HG02642 (cell line): ENCODE results near the gene SLC22A15.

Experiments
- ATAC-seq: cut with Tn5 transposase; IDR thresholded peaks from one replicate; pipeline ENCODE4 v1.9.1; 2021; ENCODE audit warnings: mild to moderate bottlenecking; ENCODE audit not compliant: unreplicated experiment, poor library complexity

SLC22A15 gene

DNA sequence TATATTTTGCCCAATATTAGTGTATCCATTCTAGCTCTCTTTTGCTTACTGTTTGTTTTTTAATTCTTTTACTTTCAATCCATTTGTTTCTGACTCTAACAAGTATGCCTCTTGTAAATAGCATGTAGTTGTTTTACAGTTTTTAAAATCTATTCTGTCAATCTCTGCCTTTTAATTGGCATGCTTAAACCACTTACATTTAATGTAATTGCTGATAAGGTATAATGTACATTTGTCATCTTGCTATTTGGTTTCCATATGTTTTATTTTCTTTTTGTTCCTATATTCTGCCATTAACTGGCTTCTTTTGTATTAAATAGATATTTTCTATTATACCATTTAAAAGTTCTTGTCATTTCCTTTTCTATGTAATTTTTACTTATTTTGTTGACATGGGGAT lies 118.7 kb downstream of the SLC22A15 start:
- no peak for ATAC-seq

DNA sequence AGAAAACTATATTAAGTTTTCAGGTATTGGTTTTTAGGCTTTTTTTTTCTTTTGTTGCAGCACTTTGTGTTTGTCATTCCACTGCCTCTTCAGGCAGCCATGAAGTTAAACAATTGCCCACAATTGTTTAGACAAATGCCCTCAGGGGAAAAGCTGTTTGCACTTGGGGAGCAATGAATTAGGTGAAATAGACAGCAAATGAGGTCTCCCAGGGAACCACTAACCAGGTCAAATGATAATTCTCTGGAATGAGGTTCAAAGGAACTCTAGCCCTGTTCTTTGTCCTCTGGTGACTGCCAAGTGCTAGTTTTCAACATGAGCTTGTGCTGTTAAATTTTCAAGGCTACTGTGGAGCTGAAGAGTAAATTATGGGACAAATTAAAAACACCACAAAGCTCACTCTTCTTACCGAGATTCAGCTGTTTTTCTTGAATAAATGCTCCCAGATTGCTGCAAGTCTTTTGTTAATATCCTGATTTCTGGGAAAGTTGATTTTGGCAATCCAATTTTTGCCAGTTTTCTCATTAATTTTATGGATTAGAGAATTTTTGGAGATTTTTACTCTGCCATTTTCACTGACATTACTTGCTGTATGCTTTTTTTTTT lies 119.8 kb downstream of the SLC22A15 start:
- no peak for ATAC-seq

DNA sequence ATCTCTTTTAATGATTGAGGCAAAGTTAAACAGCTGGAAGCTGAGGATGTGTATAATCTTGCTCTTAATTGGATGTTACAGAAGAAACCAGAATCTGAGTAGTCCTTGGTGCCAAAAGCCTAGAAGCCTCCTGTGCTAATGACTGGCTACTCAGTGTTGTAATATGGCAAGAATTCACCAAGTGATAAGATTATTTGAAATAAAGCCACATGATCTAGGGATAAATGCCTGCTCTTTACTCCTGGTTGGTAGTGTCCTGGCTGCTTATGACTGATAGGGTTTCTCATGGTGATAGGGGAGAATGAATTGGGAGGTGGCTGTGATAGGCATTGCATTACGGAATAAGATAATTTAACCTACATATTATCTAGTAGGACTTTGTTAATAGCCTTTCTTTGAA lies 121.3 kb downstream of the SLC22A15 start:
- no peak for ATAC-seq

DNA sequence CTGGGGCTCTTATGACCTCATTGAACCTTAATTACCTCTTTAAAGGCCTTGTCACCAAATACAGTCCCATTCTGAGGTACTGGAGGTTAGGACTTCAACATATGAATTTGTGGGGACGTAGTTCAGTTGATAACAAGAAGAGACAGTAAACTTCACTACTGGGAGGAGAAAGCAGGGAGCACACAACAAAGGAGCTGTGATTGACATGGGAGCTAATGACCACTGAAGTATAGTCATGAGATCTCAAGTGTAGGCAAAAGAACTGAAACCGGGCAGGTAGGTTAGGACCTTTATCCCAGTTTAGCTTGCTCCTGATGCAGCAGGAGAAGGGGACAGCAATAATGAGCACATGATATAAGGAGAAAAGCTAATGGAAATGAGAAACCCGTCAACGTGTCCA lies 123.1 kb downstream of the SLC22A15 start:
- ATAC-seq: no peak

DNA sequence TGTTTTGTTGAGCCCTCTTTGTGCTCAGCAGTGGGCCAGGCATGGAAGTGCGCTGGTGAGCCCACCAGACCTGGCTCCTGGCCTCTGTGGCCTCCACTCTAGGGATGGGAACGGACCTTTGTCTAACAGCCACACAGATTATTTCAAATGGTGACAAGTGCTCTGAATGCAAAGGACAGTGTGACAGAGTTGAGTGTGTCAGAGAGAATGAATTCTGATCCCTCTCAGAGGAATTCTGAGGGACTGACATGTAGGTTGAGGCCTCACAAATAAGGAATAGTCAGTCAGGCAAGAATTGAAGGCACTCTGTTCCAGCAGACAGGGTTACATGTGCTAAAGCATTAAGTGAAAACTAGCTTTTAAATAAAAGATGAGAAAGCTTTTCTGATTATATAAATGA lies 123.6 kb downstream of the SLC22A15 start:
- ATAC-seq: no peak

DNA sequence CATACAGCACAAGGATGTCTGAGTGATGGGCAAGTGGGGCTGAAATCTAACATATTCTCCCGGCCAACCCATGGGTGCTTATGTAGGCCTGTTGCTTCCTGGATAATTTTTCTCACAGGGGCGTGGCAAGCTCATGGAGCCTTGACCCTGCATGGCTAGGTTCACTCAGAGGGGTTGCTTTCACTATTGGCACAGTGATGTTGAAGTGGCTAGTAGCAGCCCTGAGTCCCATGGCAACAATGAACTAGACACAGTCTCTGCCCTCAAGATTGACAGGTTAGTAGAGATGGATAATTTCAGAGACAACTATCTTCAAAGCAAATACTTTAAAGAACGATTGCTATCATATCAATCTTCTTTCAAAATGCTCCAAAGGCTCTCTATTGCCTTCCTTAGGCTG lies 128.4 kb downstream of the SLC22A15 start:
- ATAC-seq: peak; percentile 50

DNA sequence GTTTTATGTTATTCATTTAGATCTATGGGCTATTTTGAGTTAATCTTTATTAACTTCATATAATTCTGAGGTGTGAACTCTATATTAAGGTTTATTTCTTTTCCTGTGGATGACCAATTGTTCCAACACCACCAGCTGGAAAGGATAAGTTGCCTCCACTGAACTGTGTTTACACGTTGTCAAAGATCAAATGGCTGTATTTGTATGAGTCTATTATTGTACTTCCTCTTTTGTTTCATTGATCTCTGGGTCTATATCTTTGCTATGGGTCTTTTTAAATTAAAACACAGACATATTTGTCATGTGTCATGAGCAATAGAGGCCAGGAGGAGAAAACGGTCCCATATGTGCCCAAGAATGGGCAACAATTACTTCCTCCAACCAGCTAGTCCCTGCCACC lies 129.7 kb downstream of the SLC22A15 start:
- no peak for ATAC-seq

DNA sequence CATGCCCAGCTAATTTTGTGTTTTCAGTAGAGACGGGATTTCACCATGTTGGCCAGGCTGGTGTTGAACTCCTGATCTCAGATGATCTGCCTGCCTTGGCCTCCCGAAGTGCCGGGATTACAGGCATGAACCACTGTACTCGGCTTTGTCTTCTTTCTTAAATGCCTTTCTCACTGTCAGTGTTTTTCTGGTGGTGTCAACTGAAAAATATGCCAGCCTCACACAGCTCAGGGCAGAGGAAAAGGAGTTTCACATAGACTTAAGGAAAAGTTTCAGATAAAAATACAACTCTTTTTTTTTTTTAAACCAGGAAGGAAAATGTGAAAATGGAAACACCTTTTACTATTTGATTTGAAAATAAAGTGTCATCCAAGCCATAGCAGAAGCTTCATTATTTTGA lies 130.3 kb downstream of the SLC22A15 start:
- no peak for ATAC-seq

DNA sequence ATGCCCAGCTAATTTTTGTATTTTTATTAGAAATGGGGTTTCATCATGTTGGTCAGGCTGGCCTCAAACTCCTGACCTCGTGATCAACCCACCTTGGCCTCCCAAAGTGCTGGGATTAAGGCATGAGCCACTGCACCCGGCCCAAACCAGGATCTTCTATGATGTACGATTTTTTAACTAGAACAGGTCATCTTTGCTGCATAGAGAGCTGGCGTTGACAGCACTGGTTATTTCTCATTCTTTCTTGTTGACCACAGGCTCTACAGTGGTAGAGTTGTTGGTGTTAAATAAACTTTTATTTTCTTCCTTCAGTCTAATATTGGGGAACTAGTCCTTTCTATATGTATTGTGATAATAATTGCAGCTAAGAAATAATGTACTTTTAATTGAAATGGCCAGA lies 131.1 kb downstream of the SLC22A15 start:
- no peak for ATAC-seq

DNA sequence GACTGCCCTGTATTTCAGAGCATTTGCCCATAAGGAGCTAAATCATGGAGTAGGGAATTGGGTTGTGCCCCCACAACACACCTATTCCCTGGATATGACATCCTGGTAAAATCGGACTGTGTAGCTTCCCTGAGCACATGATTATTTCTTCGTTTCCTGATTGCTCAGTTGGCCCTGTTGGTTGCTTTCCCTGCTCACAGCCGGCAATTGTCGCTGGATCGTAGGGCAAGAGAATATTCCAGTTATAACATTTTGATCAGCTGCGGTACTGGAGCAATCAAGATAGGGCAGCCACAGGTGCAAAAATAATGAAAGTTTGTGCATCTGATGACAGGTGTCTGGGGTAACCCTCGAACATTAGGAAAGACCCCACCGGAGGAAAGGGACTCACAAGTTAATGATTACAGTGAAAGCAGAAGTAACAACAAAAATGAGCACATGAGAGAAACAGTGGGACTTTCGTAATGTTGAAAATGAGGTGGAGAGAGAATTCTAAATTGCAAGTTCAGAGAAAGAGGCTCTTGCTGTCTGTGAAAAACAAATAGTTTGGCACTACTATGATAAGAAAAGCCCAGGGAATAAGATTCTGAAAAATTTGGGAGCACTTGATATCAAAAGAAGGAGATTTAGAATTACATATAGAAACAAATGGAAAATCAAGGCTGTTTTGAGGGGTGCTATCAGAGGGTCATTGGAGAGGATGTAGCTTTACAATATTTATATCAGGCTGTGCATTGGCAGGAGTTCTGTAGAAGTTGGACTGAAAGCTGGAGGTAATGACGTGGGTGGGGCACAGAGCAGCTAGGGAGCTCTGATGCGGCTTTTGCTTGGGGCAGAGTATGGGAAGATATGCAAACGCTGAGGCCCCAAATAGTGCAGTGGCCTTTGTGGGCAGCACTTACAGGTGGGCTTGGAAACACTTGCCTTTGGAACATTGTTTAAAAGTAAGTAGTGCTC lies 134.5 kb downstream of the SLC22A15 start, which contains the start of gene MAB21L3:
Gene MAB21L3 (plus strand): TSS at position 833 of the 957 bp plus-strand sequence. CDS start 1,217 bp downstream, outside the sequence.
- peak; percentile 76 for ATAC-seq

DNA sequence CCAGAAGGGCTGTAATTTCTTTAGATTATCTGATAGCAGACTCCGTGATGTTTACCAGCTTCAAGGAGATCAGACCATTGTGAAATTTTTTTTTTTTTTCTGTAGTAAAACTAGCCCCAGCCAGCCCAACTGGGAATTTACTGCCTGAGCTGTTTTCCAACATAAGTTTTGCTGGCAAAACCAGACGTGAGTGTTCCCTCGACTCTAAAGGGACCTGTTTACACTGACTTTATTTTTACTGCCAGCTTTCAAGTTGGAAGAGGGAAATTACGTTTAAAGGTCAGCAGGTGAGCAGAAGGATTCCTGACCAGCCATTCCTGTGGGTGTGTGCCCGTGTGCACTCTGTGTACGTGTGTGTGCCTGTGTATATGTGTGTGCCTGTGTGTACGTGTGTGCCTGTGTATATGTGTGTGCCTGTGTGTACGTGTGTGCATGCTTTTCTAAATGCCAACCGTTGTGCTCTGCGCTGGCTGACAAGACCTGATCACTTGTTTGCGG lies 135.3 kb downstream of the SLC22A15 start:
- ATAC-seq: no peak

DNA sequence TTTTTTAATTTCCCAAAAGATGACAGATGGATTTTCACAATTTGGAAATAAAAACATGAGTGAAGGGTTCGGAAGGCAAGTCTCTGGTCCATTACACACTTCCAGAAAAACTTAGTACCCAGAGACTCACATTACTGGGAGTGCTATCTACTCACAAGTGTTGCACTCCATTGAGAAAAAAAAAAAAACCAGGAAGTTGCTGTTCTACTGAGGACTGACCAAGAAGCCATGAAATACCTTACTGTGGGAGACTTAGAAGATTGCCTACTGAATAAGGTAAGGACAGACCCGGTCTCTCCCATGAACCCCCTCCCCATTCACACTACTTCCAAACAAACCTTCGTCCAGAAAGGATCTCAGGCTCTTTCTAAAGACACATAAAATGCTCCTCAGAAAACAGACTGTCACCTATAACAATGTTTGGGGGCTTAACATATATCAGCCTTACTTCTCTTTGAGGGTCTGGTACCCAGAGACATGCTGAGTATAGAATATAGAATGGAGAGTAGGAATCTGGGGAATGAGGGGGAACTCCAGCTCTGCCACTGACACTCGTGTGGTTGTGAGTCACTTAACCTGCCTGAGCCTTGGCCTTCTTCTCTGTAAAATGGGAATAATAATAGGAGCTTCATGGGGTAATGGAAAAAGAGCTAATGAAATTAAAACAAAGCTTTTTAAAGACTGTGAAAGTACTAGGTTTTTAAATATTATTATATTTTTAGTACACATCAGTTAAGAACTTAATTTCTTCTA lies 136.3 kb downstream of the SLC22A15 start:
- no peak for ATAC-seq

DNA sequence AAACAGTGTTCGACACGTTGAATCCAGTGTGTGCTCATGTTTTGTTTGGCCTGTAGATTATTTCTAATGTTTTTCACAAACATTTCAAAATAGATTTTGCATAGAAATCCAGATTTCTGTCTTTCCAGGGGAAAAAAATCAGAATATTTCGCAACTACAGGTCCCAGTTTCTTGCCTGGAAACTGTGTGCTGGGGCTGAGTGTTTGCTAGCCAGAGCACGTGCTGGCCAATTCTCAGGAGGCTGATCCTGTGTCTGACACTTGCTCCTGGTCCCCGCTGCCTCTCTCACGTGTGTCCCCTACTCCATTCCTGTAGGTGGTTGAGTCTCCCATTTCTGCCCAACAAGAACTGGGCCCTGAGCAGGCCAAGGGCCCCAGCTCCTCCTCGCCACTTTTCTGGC lies 137.3 kb downstream of the SLC22A15 start:
- ATAC-seq: no peak

DNA sequence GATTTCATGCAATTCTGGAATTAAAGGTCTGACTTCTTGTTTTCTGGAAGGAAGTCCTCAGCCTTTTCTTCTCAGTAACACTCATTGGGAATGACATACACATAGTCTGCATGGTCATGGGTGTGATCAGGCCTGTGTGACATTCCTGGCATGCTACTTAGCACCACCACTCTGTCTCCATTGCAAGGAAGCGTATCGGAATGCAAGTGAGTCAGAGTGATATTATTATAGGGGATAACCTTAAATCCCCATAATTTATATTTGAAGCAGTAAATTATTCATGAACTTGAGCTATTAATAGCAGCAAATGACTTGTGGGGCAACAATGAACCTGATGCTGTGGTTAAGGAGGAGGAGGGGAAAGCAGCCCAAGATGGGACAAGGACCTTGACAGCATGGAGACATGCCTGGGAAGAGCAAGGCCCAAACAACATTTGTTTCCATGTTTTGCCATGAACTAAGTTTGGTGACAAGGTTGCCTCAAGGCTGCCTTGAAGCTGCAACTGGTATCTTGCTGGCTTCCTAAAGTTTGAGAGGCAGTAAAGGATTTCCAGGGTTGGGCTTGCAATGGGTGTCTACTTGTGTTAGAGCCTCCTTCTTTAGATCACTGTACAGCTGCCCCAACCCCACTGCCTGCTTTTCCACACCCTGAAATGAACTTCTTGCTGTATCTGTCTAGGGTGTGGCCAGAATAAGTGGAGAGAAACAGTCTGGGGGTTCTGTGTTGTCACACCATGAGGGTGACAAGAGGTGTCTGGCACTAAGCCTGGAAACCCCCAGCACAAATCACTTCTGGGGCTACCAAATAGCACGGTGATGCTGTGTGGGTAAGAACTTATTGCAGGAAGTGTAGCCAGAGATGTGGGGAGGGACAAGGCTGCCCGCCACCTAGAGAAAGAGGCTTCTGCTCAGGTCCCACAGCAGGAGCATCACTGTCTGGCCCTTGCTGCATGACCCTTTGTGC lies 139.4 kb downstream of the SLC22A15 start:
- ATAC-seq: no peak

DNA sequence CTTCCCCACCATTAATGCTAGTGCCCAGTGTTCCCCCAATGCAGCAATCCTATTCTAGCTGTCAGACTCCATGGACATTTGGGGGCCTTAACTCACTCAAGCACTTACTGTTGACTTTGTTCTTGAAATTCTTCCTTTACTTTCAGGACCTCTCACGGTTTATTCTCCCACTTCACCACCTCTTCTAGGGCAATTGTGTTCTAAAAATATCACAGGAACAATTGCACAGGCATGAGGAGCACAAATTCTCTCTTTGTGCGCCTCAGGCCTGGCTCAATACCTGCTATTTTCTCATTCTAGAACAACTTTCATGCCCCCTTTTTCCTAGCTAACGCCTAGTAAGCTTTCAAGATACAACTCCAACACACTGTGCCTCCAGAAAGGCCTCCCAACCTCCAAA lies 142.2 kb downstream of the SLC22A15 start:
- no peak for ATAC-seq
